AG09309 (cell line): ENCODE results near the gene CCNI.

Experiments
- DNase-seq: peaks from one replicate; pipeline ENCODE4 v3.0.0-alpha.2; 2010; ENCODE audit warnings: low read depth
- H3K4me3 ChIP-seq: 2 replicates; pipeline ENCODE4 v1.5.1; 2011; ENCODE audit warnings: mild to moderate bottlenecking, low read depth, low read length, moderate library complexity; ENCODE audit not compliant: control insufficient read depth
- CTCF ChIP-seq: IDR thresholded peaks from 2 replicates; pipeline ENCODE4 v1.5.1; 2011; ENCODE audit warnings: mild to moderate bottlenecking, low read depth, low read length, inconsistent platforms; ENCODE audit not compliant: insufficient read depth, control insufficient read depth; ENCODE audit errors: missing control alignments

The CCNI gene

GRCh38 chr4:77075869-77076799, at the start of gene CCNI:
TSS of gene CCNI (minus strand) at chr4:77075989. CDS start at chr4:77066362, 9,627 bp downstream.
- peak; percentile 96 for DNase-seq
- H3K4me3 ChIP-seq, result peak within 1 kb of the TSS; percentile 85
- no peak for TF ChIP-seq CTCF

GRCh38 chr4:77124576-77124975, 48.8 kb upstream of the CCNI start:
- no peak overlapping the region for H3K4me3 ChIP-seq
- DNase-seq, result no peak
- no peak for TF ChIP-seq CTCF

- no peak overlapping the region for H3K4me3 ChIP-seq
- no peak for DNase-seq
- no peak for TF ChIP-seq CTCF
Measured at GRCh38 chr4:77123411-77123810, 47.6 kb upstream of the CCNI start.

- no peak overlapping the region for H3K4me3 ChIP-seq
- TF ChIP-seq CTCF, result no peak
- DNase-seq, result no peak
Measured at GRCh38 chr4:77122656-77123055, 46.9 kb upstream of the CCNI start.

- TF ChIP-seq CTCF, result no peak
- no peak for DNase-seq
- H3K4me3 ChIP-seq, result no peak overlapping the region
Measured at GRCh38 chr4:77121736-77122240, 46.0 kb upstream of the CCNI start.

GRCh38 chr4:77120886-77121508, 45.2 kb upstream of the CCNI start:
- H3K4me3 ChIP-seq, result no peak overlapping the region
- no peak for DNase-seq
- peak; percentile 11 for TF ChIP-seq CTCF
